H1 (cell line): ENCODE measurements around the gene SLIT3. TPM values are rescaled to one million over a fixed set of nuclear protein-coding genes. Genes with fewer than 3 reads are reported as not detected.

Source experiments
- CTCF ChIA-PET: fragments of 300-600 bp; sonication (Branson Sonifier 250); formaldehyde crosslinking; loops from one replicate; lab custom pipeline; 2021; ENCODE audit not compliant: partially characterized antibody; lab: Charles Lee
- POLR2A ChIA-PET: fragments of 300-600 bp; sonication (Branson Sonifier 250); formaldehyde crosslinking; loops from one replicate; lab custom pipeline; 2021; ENCODE audit warnings: inconsistent platforms; ENCODE audit not compliant: partially characterized antibody; lab: Charles Lee
- DNase-seq, 2 experiments: peaks; one replicate each; pipeline versions ENCODE4 v3.0.0 to v3.0.0-alpha.2; 2010 to 2022; ENCODE audit warnings: low spot score in 2 of 2, low read depth in 1 of 2, mixed read lengths in 1 of 2
- FAIRE-seq: peaks from 2 replicates; lab custom pipeline; 2011; peaks lifted over from hg19 to GRCh38; lab: Jason Lieb, UNC
- H2AFZ ChIP-seq: 2 replicates; pipeline ENCODE4 v1.8.1; 2012; ENCODE audit warnings: low read length, inconsistent platforms
- H2AK5ac ChIP-seq: 2 replicates; pipeline ENCODE4 v1.6.1; 2013; ENCODE audit warnings: low read depth, low read length
- H2BK120ac ChIP-seq: replicated peaks from 2 replicates; pipeline ENCODE3; 2013; ENCODE audit warnings: low read depth, low read length, inconsistent platforms
- H2BK12ac ChIP-seq: 2 replicates; pipeline ENCODE4 v1.6.1; 2013; ENCODE audit warnings: low read depth, low read length
- H2BK15ac ChIP-seq: 2 replicates; pipeline ENCODE4 v1.6.1; 2013; ENCODE audit warnings: low read length
- H2BK20ac ChIP-seq: 2 replicates; pipeline ENCODE4 v1.6.1; 2013; ENCODE audit warnings: low read length
- H2BK5ac ChIP-seq: 2 replicates; pipeline ENCODE4 v1.6.1; 2013; ENCODE audit warnings: low read depth, low read length
- H3K14ac ChIP-seq: 2 replicates; pipeline ENCODE4 v1.6.1; 2013; ENCODE audit warnings: inconsistent platforms; ENCODE audit not compliant: insufficient read length
- H3K18ac ChIP-seq: 2 replicates; pipeline ENCODE4 v1.6.1; 2013; ENCODE audit warnings: low read length; ENCODE audit errors: extremely low read depth
- H3K23ac ChIP-seq: 2 replicates; pipeline ENCODE4 v1.6.1; 2013; ENCODE audit warnings: inconsistent platforms; ENCODE audit not compliant: insufficient read length
- H3K23me2 ChIP-seq: 2 replicates; pipeline ENCODE4 v1.6.1; 2013; ENCODE audit warnings: low read depth, low read length
- H3K27ac ChIP-seq: 2 replicates; pipeline ENCODE4 v1.6.1; 2011; ENCODE audit warnings: low read depth, low read length, inconsistent platforms
- H3K27me3 ChIP-seq, 4 experiments: replicated peaks in 1 of 4; 1 replicate in 1 of 4; 2 replicates in 3 of 4; pipeline versions ENCODE4 v1.6.1 to v1.8.1; 2011 to 2013; ENCODE audit warnings: low read length in 3 of 4, mild to moderate bottlenecking in 3 of 4, inconsistent platforms in 2 of 4, mixed read lengths in 2 of 4, moderate library complexity in 1 of 4; ENCODE audit not compliant: control insufficient read depth in 3 of 4, insufficient read depth in 3 of 4; ENCODE audit errors: extremely low read depth in 1 of 4
- H3K36me3 ChIP-seq, 4 experiments: 2 replicates each; pipeline versions ENCODE4 v1.6.1 to v1.8.1; 2011 to 2013; ENCODE audit warnings: mild to moderate bottlenecking in 4 of 4, low read length in 3 of 4, moderate library complexity in 2 of 4, control low read depth in 1 of 4, inconsistent platforms in 1 of 4; ENCODE audit not compliant: insufficient read depth in 4 of 4, control insufficient read depth in 2 of 4
- H3K4ac ChIP-seq: replicated peaks from 2 replicates; pipeline ENCODE3; 2013; ENCODE audit warnings: low read length, low read depth, mixed read lengths, inconsistent platforms; ENCODE audit not compliant: insufficient read length
- H3K4me1 ChIP-seq, 4 experiments: replicated peaks in 1 of 4; 1 replicate in 1 of 4; 2 replicates in 3 of 4; pipeline versions ENCODE4 v1.6.1 to v1.8.1; 2011 to 2013; ENCODE audit warnings: low read length in 3 of 4, inconsistent platforms in 2 of 4, mixed read lengths in 1 of 4; ENCODE audit not compliant: insufficient read depth in 4 of 4, control insufficient read depth in 3 of 4
- H3K4me2 ChIP-seq, 2 experiments: 2 replicates each; pipeline versions ENCODE4 v1.6.1 to v1.8.1; 2011 to 2013; ENCODE audit warnings: low read depth in 2 of 2, low read length in 2 of 2, control low read depth in 1 of 2, inconsistent platforms in 1 of 2, mild to moderate bottlenecking in 1 of 2; ENCODE audit not compliant: insufficient read depth in 1 of 2
- H3K4me3 ChIP-seq, 4 experiments: fragments of 200-600, 300-600 bp in 1 of 4; sonication (generic), shearing (Covaris generic), sonication (Bioruptor Twin) in 1 of 4; 2 replicates each; pipeline versions ENCODE4 v1.5.1 to v1.8.1; 2011 to 2016; ENCODE audit warnings: low read length in 4 of 4, low read depth in 3 of 4, control low read depth in 2 of 4, inconsistent platforms in 2 of 4, mild to moderate bottlenecking in 2 of 4, mixed read lengths in 1 of 4, moderate library complexity in 1 of 4; ENCODE audit not compliant: insufficient read depth in 2 of 4; ENCODE audit errors: extremely low read depth in 1 of 4
- H3K56ac ChIP-seq: replicated peaks from 2 replicates; pipeline ENCODE3; 2013; ENCODE audit warnings: low read depth, mild to moderate bottlenecking, mixed read lengths, low read length, inconsistent platforms; ENCODE audit not compliant: insufficient read length
- H3K79me1 ChIP-seq: 2 replicates; pipeline ENCODE4 v1.6.1; 2013; ENCODE audit warnings: low read depth, low read length, control low read depth
- H3K79me2 ChIP-seq, 2 experiments: 2 replicates each; pipeline versions ENCODE4 v1.6.1 to v1.8.1; 2012 to 2013; ENCODE audit warnings: low read length in 2 of 2, mild to moderate bottlenecking in 2 of 2, inconsistent platforms in 1 of 2; ENCODE audit not compliant: insufficient read depth in 2 of 2, control insufficient read depth in 1 of 2
- H3K9ac ChIP-seq, 4 experiments: replicated peaks in 1 of 4; 1 replicate in 1 of 4; 2 replicates in 3 of 4; pipeline versions ENCODE4 v1.6.1 to v1.8.1; 2011 to 2013; ENCODE audit warnings: low read depth in 3 of 4, low read length in 3 of 4, control low read depth in 2 of 4, mild to moderate bottlenecking in 2 of 4, moderate library complexity in 2 of 4, inconsistent platforms in 1 of 4; ENCODE audit errors: extremely low read depth in 1 of 4
- H3K9me3 ChIP-seq, 2 experiments: 2 replicates each; pipeline versions ENCODE4 v1.6.1 to v1.8.1; 2012 to 2013; ENCODE audit warnings: mild to moderate bottlenecking in 2 of 2, moderate library complexity in 2 of 2, control low read depth in 1 of 2, inconsistent platforms in 1 of 2, low read depth in 1 of 2, low read length in 1 of 2, mixed read lengths in 1 of 2; ENCODE audit not compliant: insufficient read depth in 2 of 2
- H4K20me1 ChIP-seq, 2 experiments: replicated peaks in 1 of 2; 2 replicates each; pipeline versions ENCODE3 to v1.8.1; 2011 to 2013; ENCODE audit warnings: inconsistent platforms in 2 of 2, low read length in 2 of 2, mild to moderate bottlenecking in 1 of 2; ENCODE audit not compliant: insufficient read depth in 2 of 2, control insufficient read depth in 1 of 2
- H4K5ac ChIP-seq: 2 replicates; pipeline ENCODE4 v1.6.1; 2013; ENCODE audit warnings: low read length, low read depth, mixed read lengths, inconsistent platforms; ENCODE audit not compliant: insufficient read length
- H4K8ac ChIP-seq: 2 replicates; pipeline ENCODE4 v1.8.0; 2013; ENCODE audit warnings: mild to moderate bottlenecking, moderate library complexity, low read length, inconsistent platforms; ENCODE audit not compliant: insufficient read depth; ENCODE audit errors: extremely low read depth
- H4K91ac ChIP-seq: replicated peaks from 2 replicates; pipeline ENCODE3; 2013; ENCODE audit warnings: low read length, mixed read lengths, inconsistent platforms; ENCODE audit not compliant: insufficient read length
- BCL11A ChIP-seq, 2 experiments: IDR thresholded peaks; one replicate each; pipeline ENCODE4 v1.6.1; 2011; ENCODE audit warnings: low read depth in 2 of 2, low read length in 2 of 2, mild to moderate bottlenecking in 2 of 2
- CHD1 ChIP-seq: IDR thresholded peaks from 2 replicates; pipeline ENCODE4 v1.6.1; 2012; ENCODE audit warnings: low read depth, low read length, improper control_type of control experiment
- EZH2 ChIP-seq: fragments of 200-600 bp; sonication (generic); IDR thresholded peaks from 2 replicates; pipeline ENCODE4 v1.7.1; 2012; ENCODE audit warnings: low read depth, mild to moderate bottlenecking, moderate library complexity, low read length, inconsistent platforms; ENCODE audit not compliant: severe bottlenecking
- NANOG ChIP-seq: IDR thresholded peaks from 2 replicates; pipeline ENCODE4 v1.6.1; 2011; ENCODE audit warnings: low read length, low read depth, mild to moderate bottlenecking, inconsistent platforms; ENCODE audit not compliant: insufficient read depth, poor library complexity, severe bottlenecking
- PHF8 ChIP-seq: fragments of 200-600 bp; sonication (generic); conservative IDR thresholded peaks from 2 replicates; pipeline ENCODE4 v1.7.1; 2012; ENCODE audit warnings: low read depth, mild to moderate bottlenecking, inconsistent platforms, low read length, moderate library complexity
- POLR2A ChIP-seq, 2 experiments: IDR thresholded peaks; 1 replicate in 1 of 2; 2 replicates in 1 of 2; pipeline ENCODE4 v1.6.1; 2011; ENCODE audit warnings: low read depth in 2 of 2, low read length in 2 of 2, mild to moderate bottlenecking in 2 of 2; ENCODE audit errors: control extremely low read depth in 1 of 2
- RAD21 ChIP-seq, 2 experiments: IDR thresholded peaks in 1 of 2; conservative IDR thresholded peaks in 1 of 2; 2 replicates each; pipeline ENCODE4 v1.6.1; 2011; ENCODE audit warnings: low read depth in 2 of 2, low read length in 2 of 2, improper control_type of control experiment in 1 of 2, inconsistent platforms in 1 of 2, mild to moderate bottlenecking in 1 of 2, moderate library complexity in 1 of 2
- RBBP5 ChIP-seq: IDR thresholded peaks from 2 replicates; pipeline ENCODE4 v1.7.1; 2012; ENCODE audit warnings: low read depth, mild to moderate bottlenecking, inconsistent platforms, low read length, moderate library complexity, borderline replicate concordance
- RFX5 ChIP-seq: IDR thresholded peaks from 2 replicates; pipeline ENCODE4 v1.6.1; 2011; ENCODE audit warnings: low read depth, low read length, improper control_type of control experiment, borderline replicate concordance
- TAF7 ChIP-seq: optimal IDR thresholded peaks from 2 replicates; pipeline ENCODE3; 2011; ENCODE audit warnings: low read depth, mild to moderate bottlenecking, inconsistent platforms, low read length, moderate library complexity, borderline replicate concordance
- TCF12 ChIP-seq: IDR thresholded peaks from 2 replicates; pipeline ENCODE4 v1.6.1; 2011; ENCODE audit warnings: low read depth, mild to moderate bottlenecking, low read length
- TEAD4 ChIP-seq: IDR thresholded peaks from 2 replicates; pipeline ENCODE4 v1.6.1; 2012; ENCODE audit warnings: low read depth, low read length, inconsistent platforms, mixed read lengths
- YY1 ChIP-seq: IDR thresholded peaks from 2 replicates; pipeline ENCODE4 v1.6.1; 2011; ENCODE audit warnings: low read depth, mild to moderate bottlenecking, low read length
- WGBS, 2 experiments: shearing (Covaris generic) in 1 of 2; methylation state at CpG; one replicate each; pipeline versions ENCODE4 v1.1.6 to v1.1.7; 2013 to 2015; ENCODE audit warnings: low lambda C conversion rate in 2 of 2, mixed read lengths in 2 of 2, inconsistent platforms in 1 of 2, low coverage in 1 of 2, missing lambda C conversion rate in 1 of 2; ENCODE audit not compliant: insufficient replicate concordance in 2 of 2, insufficient coverage in 1 of 2, insufficient read length in 1 of 2; ENCODE audit errors: extremely low coverage in 1 of 2, missing lambda C conversion rate in 1 of 2; 5-methylcytosine and 5-hydroxymethylcytosine counted together
- polyA plus RNA-seq, 7 experiments: library from polyadenylated mRNA; depleted of rRNA in 3 of 7; stranded (reverse) in 5 of 7; unstranded in 2 of 7; fragments of >200 nt in 5 of 7; fragments of 200-250 nt in 2 of 7; gene quantifications; 1 replicate in 5 of 7; 2 replicates in 1 of 7; 4 replicates in 1 of 7; pipeline versions ENCODE4 v1.2.1 to v1.2.3, GENCODE V29; 2011 to 2013; ENCODE audit warnings: missing spikeins in 2 of 7, mixed read lengths in 2 of 7
- total RNA-seq: library from RNA; stranded (reverse); fragmentation: NEBNext Ultra II Directional; extraction: Animal tissue kit (Norgen Biotek cat#: 25700); gene quantifications from 2 replicates; pipeline ENCODE4 v1.2.1, GENCODE V29; 2021
- TF ChIP-seq, protein P1 (sequence below): IDR thresholded peaks from 2 replicates; pipeline ENCODE4 v1.6.1; 2012; ENCODE audit warnings: inconsistent platforms

Gene SLIT3
- total and polyA plus RNA-seq, 2 of the 8 experiments (the other 6 are each of a cell fraction or from before 2014, with no cell fraction given) = 1.1 to 1.2 TPM

GRCh38 chr5:168925160-168925559 lies 375.8 kb downstream of the SLIT3 start:
- no peak overlapping the region for H3K4me3 ChIP-seq
- H3K4ac ChIP-seq = no peak overlapping the region
- H3K27me3 ChIP-seq = 0 out of 7 replicates have a peak, but pooled peaks cover 0 to 2% (median 0%) of the 10 kb centered on the region in 4 experiments
- no peak overlapping the region for H4K5ac ChIP-seq
- H3K23me2 ChIP-seq = no peaks in the 10 kb centered on the region
- no peaks in the 10 kb centered on the region for H3K36me3 ChIP-seq
- H3K56ac ChIP-seq = no peak overlapping the region
- H3K9ac ChIP-seq = no peak overlapping the region
- peaks cover 0 to 3% (median 0%) of the 10 kb centered on the region in 4 experiments; a peak in 1 of 7 replicates for H3K4me1 ChIP-seq
- WGBS, 2 experiments = 96% methylated on average over 3 of the region's 3 CpGs; no CpG with 5 or more reads in 1 of the 2 experiments
- no peak overlapping the region for H3K18ac ChIP-seq
- DNase-seq (no peak), FAIRE-seq (no peak)
- H3K9me3 ChIP-seq = no peaks in the 10 kb centered on the region
- H2BK5ac ChIP-seq = no peak overlapping the region
- no peak overlapping the region for H3K27ac ChIP-seq
- POLR2A ChIA-PET = no interaction called here
- no peak overlapping the region for H2AK5ac ChIP-seq
- H2AFZ ChIP-seq = no peak overlapping the region
- H4K91ac ChIP-seq = no peak overlapping the region
- no peak overlapping the region for H3K14ac ChIP-seq
- CTCF ChIA-PET = interaction anchor here (0.9 to 1.5 kb wide), 3 partner anchors 62 to 219 kb away, joined by 3 to 4 read pairs (median 3); no protein-coding TSS in a partner anchor
- H4K8ac ChIP-seq = no peak overlapping the region
- H4K20me1 ChIP-seq = no peaks in the 10 kb centered on the region
- H3K79me1 ChIP-seq = no peaks in the 10 kb centered on the region
- H3K4me2 ChIP-seq = no peak overlapping the region
- H2BK20ac ChIP-seq = no peak overlapping the region
- H2BK120ac ChIP-seq = no peak overlapping the region
- no peak overlapping the region for H2BK12ac ChIP-seq
- H3K23ac ChIP-seq = no peak overlapping the region
- H3K79me2 ChIP-seq = no peaks in the 10 kb centered on the region
- H2BK15ac ChIP-seq = no peak overlapping the region
- TF ChIP-seq, protein P1, sequence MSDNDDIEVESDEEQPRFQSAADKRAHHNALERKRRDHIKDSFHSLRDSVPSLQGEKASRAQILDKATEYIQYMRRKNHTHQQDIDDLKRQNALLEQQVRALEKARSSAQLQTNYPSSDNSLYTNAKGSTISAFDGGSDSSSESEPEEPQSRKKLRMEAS = no peak
- TF ChIP-seq TAF7 = no peak
- no peak for TF ChIP-seq POLR2A (IDR thresholded peaks at IDR 0.05; ENCODE audit: control extremely low read depth in 1 of 2, low read depth in 2 of 2, low read length in 2 of 2)
- TF ChIP-seq TCF12 = no peak
- TF ChIP-seq NANOG = no peak
- TF ChIP-seq RAD21 (IDR thresholded peaks at IDR 0.05 in 1 of 2, conservative IDR thresholded peaks at IDR 0.05 in 1 of 2; ENCODE audit: low read depth in 2 of 2, low read length in 2 of 2) = no peak
- no peak for TF ChIP-seq EZH2
- no peak for TF ChIP-seq TEAD4
- no peak for TF ChIP-seq RBBP5
- TF ChIP-seq BCL11A (IDR thresholded peaks at IDR 0.05; ENCODE audit: low read depth in 2 of 2, low read length in 2 of 2) = no peak
- TF ChIP-seq PHF8 = no peak
- no peak for TF ChIP-seq YY1
- no peak for TF ChIP-seq RFX5
- TF ChIP-seq CHD1 = no peak
